PC-3 (cell line): ENCODE measurements around the gene KMT2A.

Source experiments
- CTCF ChIP-seq: fragments of 300-600 bp; sonication (generic); conservative IDR thresholded peaks from 2 replicates; pipeline ENCODE4 v1.5.1; 2017; ENCODE audit warnings: antibody characterized with exemption, low read depth, mild to moderate bottlenecking, low read length
- EZH2 ChIP-seq: fragments of 300-600 bp; sonication (generic); IDR thresholded peaks from one replicate; pipeline ENCODE4 v1.6.1; 2017; ENCODE audit warnings: antibody characterized with exemption, mild to moderate bottlenecking, low read length; ENCODE audit not compliant: unreplicated experiment
- EZH2phosphoT487 ChIP-seq: fragments of 300-600 bp; sonication (generic); IDR thresholded peaks from 2 replicates; pipeline ENCODE4 v1.6.1; 2018; ENCODE audit warnings: mild to moderate bottlenecking, antibody characterized with exemption, low read length, borderline replicate concordance

DNA sequence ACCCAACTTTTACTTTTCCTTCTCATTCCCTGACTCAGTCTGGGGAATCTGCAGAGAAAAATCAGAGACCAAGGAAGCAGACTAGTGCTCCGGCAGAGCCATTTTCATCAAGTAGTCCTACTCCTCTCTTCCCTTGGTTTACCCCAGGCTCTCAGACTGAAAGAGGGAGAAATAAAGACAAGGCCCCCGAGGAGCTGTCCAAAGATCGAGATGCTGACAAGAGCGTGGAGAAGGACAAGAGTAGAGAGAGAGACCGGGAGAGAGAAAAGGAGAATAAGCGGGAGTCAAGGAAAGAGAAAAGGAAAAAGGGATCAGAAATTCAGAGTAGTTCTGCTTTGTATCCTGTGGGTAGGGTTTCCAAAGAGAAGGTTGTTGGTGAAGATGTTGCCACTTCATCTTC, 37.2 kb downstream of the KMT2A start:
- TF ChIP-seq CTCF = no peak
- TF ChIP-seq EZH2phosphoT487 = no peak
- TF ChIP-seq EZH2 = no peak
